Neural cell (in vitro differentiated cells): ENCODE results near the gene PGS1. TPM values are rescaled to one million over a fixed set of nuclear protein-coding genes. Genes with fewer than 3 reads are reported as not detected.

Experiments used
- H2AFZ ChIP-seq: fragments of 200-600, 300-800 bp; sonication (generic), shearing (Covaris generic); 2 replicates; pipeline ENCODE4 v1.6.0; 2014; ENCODE audit warnings: low read depth, mild to moderate bottlenecking, antibody characterized with exemption, low read length, moderate library complexity
- H3F3A ChIP-seq: fragments of 200-600 bp; shearing (Covaris generic); 2 replicates; pipeline ENCODE4 v1.6.1; 2016; ENCODE audit warnings: mild to moderate bottlenecking, moderate library complexity, mixed read lengths, antibody characterized with exemption, low read length; ENCODE audit not compliant: insufficient read depth, poor library complexity, severe bottlenecking
- H3K27ac ChIP-seq: fragments of 200-600, 300-800 bp; sonication (generic), shearing (Covaris generic); 2 replicates; pipeline ENCODE4 v1.5.1; 2014; ENCODE audit warnings: mild to moderate bottlenecking, low read length, moderate library complexity
- H3K27me3 ChIP-seq: fragments of 300-800, 200-600 bp; sonication (generic), shearing (Covaris generic); 2 replicates; pipeline ENCODE4 v1.6.0; 2014; ENCODE audit warnings: mild to moderate bottlenecking, low read depth, low read length, moderate library complexity; ENCODE audit not compliant: insufficient read depth
- H3K36me3 ChIP-seq: fragments of 300-800, 200-600 bp; sonication (generic), shearing (Covaris generic); 2 replicates; pipeline ENCODE4 v1.5.1; 2014; ENCODE audit warnings: mild to moderate bottlenecking, antibody characterized with exemption, low read length, moderate library complexity; ENCODE audit not compliant: insufficient read depth
- H3K4me2 ChIP-seq: fragments of 300-800, 200-600 bp; sonication (generic), shearing (Covaris generic); 2 replicates; pipeline ENCODE4 v1.6.0; 2014; ENCODE audit warnings: mild to moderate bottlenecking, low read length
- H3K4me3 ChIP-seq: fragments of 300-800, 200-600 bp; sonication (generic), shearing (Covaris generic); 2 replicates; pipeline ENCODE4 v1.5.1; 2014; ENCODE audit warnings: mild to moderate bottlenecking, low read length, moderate library complexity
- H3K79me2 ChIP-seq: fragments of 200-600 bp; shearing (Covaris generic); replicated peaks from 2 replicates; pipeline ENCODE4 v1.6.0; 2014; ENCODE audit warnings: mild to moderate bottlenecking, low read length, moderate library complexity; ENCODE audit not compliant: insufficient read depth
- H3K9ac ChIP-seq: fragments of 300-800, 200-600 bp; sonication (generic), shearing (Covaris generic); 2 replicates; pipeline ENCODE4 v1.6.1; 2016; ENCODE audit warnings: mild to moderate bottlenecking, low read length, mixed read lengths
- H3K9me2 ChIP-seq: fragments of 200-600 bp; shearing (Covaris generic); 2 replicates; pipeline ENCODE4 v1.6.1; 2016; ENCODE audit warnings: mild to moderate bottlenecking, low read length, mixed read lengths; ENCODE audit not compliant: insufficient read depth
- H3K9me3 ChIP-seq: fragments of 200-600, 300-800 bp; sonication (generic), shearing (Covaris generic); 2 replicates; pipeline ENCODE4 v1.6.1; 2016; ENCODE audit warnings: mild to moderate bottlenecking, mixed run types, low read length, moderate library complexity, mixed read lengths
- H4K20me1 ChIP-seq: fragments of 200-600 bp; shearing (Covaris generic); 2 replicates; pipeline ENCODE4 v1.6.1; 2016; ENCODE audit warnings: mild to moderate bottlenecking, mixed run types; ENCODE audit not compliant: insufficient read depth
- EP300 ChIP-seq: fragments of 450-650 bp; conservative IDR thresholded peaks from 2 replicates; pipeline ENCODE4 v1.6.1; 2014; ENCODE audit warnings: antibody characterized with exemption, mild to moderate bottlenecking, moderate library complexity; ENCODE audit not compliant: poor library complexity, severe bottlenecking
- EZH2 ChIP-seq: fragments of 200-600, 300-800 bp; shearing (Covaris generic), sonication (generic); IDR thresholded peaks from 2 replicates; pipeline ENCODE4 v1.6.1; 2014; ENCODE audit warnings: antibody characterized with exemption, low read length, borderline replicate concordance, mild to moderate bottlenecking; ENCODE audit not compliant: insufficient read depth, poor library complexity, severe bottlenecking
- MXI1 ChIP-seq: fragments of 450-650 bp; conservative IDR thresholded peaks from 2 replicates; pipeline ENCODE4 v1.6.1; 2014; ENCODE audit warnings: antibody characterized with exemption, mild to moderate bottlenecking; ENCODE audit not compliant: poor library complexity, severe bottlenecking
- POLR2AphosphoS5 ChIP-seq: IDR thresholded peaks from 2 replicates; pipeline ENCODE4 v1.6.1; 2012
- RAD21 ChIP-seq: fragments of 450-650 bp; conservative IDR thresholded peaks from 2 replicates; pipeline ENCODE4 v1.6.1; 2014; ENCODE audit warnings: antibody characterized with exemption, mild to moderate bottlenecking, moderate library complexity
- SMC3 ChIP-seq: fragments of 450-650 bp; conservative IDR thresholded peaks from 2 replicates; pipeline ENCODE4 v1.6.1; 2014; ENCODE audit warnings: antibody characterized with exemption, mild to moderate bottlenecking, moderate library complexity; ENCODE audit not compliant: poor library complexity
- TAF1 ChIP-seq: IDR thresholded peaks from 2 replicates; pipeline ENCODE4 v1.6.1; 2012; ENCODE audit warnings: low read depth
- polyA plus RNA-seq: library from polyadenylated mRNA; depleted of rRNA; stranded (reverse); fragments of >200 nt; gene quantifications from 2 replicates; pipeline ENCODE4 v1.2.3, GENCODE V29; 2014
- TF ChIP-seq, protein P1 (sequence below): fragments of 450-650 bp; IDR thresholded peaks from 2 replicates; pipeline ENCODE4 v1.5.1; 2014; ENCODE audit warnings: antibody characterized with exemption, mild to moderate bottlenecking, moderate library complexity; ENCODE audit not compliant: poor library complexity, severe bottlenecking
- TF ChIP-seq, protein P2 (sequence below): IDR thresholded peaks from 2 replicates; pipeline ENCODE4 v1.6.1; 2012; ENCODE audit warnings: borderline replicate concordance

The PGS1 gene
- polyA plus RNA-seq, 1 donor from 2014 or later: 65.7 TPM

DNA sequence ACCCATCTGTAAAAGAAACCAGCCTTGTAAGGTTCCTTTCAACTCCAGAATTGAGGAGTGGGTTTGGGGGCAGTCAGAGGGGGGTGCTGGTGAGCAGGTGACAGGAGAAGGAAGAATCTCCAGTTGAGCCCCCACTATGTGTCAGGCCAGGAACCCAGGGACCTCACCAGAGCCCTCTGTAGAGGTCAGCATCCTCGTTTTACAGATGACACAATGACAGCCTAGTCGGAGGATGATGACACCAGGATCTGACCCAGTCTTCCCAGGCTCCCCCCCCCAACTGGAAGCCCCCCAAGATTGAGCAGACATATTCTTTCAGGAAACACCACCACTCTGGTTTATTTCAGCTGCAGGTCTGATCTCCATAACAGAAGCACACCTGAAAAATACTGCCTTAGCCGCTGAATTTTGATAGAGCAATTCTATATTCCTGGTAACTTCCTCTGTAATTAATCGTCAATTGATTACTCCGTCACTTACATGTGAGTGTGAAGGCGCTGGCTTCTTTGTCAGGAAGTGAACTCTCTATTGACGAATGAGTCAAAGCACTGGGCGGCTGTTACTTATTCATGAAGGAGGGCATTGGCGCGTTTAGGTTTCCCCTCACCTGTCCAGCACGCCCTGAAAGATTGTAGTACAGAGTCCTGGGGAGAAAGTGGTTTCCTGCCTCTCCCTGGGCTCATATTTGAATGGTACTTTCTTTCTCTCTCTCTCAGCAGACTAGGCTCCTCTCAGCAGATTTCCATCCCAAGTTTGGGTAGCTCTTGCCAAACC lies 39.8 kb upstream of the PGS1 start:
- H3K4me3 ChIP-seq: no peak overlapping the region
- TF ChIP-seq, protein P1, sequence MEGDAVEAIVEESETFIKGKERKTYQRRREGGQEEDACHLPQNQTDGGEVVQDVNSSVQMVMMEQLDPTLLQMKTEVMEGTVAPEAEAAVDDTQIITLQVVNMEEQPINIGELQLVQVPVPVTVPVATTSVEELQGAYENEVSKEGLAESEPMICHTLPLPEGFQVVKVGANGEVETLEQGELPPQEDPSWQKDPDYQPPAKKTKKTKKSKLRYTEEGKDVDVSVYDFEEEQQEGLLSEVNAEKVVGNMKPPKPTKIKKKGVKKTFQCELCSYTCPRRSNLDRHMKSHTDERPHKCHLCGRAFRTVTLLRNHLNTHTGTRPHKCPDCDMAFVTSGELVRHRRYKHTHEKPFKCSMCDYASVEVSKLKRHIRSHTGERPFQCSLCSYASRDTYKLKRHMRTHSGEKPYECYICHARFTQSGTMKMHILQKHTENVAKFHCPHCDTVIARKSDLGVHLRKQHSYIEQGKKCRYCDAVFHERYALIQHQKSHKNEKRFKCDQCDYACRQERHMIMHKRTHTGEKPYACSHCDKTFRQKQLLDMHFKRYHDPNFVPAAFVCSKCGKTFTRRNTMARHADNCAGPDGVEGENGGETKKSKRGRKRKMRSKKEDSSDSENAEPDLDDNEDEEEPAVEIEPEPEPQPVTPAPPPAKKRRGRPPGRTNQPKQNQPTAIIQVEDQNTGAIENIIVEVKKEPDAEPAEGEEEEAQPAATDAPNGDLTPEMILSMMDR: no peak
- TF ChIP-seq POLR2AphosphoS5 (no peak), RAD21 (no peak), EP300 (no peak), EZH2 (no peak), MXI1 (no peak), SMC3 (no peak), TAF1 (no peak)
- TF ChIP-seq, protein P2, sequence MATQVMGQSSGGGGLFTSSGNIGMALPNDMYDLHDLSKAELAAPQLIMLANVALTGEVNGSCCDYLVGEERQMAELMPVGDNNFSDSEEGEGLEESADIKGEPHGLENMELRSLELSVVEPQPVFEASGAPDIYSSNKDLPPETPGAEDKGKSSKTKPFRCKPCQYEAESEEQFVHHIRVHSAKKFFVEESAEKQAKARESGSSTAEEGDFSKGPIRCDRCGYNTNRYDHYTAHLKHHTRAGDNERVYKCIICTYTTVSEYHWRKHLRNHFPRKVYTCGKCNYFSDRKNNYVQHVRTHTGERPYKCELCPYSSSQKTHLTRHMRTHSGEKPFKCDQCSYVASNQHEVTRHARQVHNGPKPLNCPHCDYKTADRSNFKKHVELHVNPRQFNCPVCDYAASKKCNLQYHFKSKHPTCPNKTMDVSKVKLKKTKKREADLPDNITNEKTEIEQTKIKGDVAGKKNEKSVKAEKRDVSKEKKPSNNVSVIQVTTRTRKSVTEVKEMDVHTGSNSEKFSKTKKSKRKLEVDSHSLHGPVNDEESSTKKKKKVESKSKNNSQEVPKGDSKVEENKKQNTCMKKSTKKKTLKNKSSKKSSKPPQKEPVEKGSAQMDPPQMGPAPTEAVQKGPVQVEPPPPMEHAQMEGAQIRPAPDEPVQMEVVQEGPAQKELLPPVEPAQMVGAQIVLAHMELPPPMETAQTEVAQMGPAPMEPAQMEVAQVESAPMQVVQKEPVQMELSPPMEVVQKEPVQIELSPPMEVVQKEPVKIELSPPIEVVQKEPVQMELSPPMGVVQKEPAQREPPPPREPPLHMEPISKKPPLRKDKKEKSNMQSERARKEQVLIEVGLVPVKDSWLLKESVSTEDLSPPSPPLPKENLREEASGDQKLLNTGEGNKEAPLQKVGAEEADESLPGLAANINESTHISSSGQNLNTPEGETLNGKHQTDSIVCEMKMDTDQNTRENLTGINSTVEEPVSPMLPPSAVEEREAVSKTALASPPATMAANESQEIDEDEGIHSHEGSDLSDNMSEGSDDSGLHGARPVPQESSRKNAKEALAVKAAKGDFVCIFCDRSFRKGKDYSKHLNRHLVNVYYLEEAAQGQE: no peak
- no peaks in the 10 kb centered on the region for H3K9me2 ChIP-seq
- no peak overlapping the region for H2AFZ ChIP-seq
- no peaks in the 10 kb centered on the region for H3K36me3 ChIP-seq
- H3K27me3 ChIP-seq: peaks cover 8% of the 10 kb centered on the region
- no peaks in the 10 kb centered on the region for H4K20me1 ChIP-seq
- H3K27ac ChIP-seq: no peak overlapping the region
- no peaks in the 10 kb centered on the region for H3K9me3 ChIP-seq
- H3K4me2 ChIP-seq: no peak overlapping the region
- H3K79me2 ChIP-seq: no peaks in the 10 kb centered on the region
- H3K9ac ChIP-seq: no peak overlapping the region
- no peaks in the 10 kb centered on the region for H3F3A ChIP-seq

DNA sequence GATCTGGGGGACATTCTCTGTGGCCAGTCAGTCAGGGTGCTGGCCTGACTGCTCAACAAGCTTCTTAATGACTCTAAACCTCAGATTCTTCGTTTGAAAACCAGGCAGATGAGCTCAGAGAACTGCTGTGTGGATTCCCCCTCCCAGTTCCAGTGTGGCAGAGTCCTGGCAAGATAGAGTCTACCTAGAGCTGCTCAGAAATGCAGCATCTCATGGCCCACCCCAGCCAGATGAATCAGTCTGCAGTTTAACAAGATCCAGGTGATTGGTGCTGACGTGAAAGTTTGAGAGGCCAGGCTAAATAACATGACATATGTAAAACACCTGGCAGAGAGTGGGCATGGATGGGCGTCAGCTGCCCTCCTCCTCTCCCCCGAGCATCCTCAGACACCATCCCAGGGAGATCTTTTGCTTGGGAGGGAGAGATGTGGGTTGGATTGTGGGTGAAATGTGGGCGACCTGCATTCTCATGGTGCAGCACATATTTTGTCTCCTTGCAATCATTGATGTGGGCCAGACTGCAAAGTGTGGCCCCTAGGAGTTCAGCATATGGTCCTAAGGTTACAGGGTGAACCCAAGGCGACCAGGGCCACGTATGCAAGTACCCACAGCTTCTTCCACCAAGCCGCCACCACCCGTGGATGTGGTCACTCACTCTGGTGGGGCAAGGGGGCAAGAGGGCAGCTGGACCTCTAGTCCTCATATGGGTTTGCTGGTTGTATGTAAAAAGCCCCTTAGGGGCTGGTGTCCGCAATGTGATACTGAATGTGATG lies 38.1 kb upstream of the PGS1 start:
- Histone ChIP-seq H4K20me1 (no peaks in the 10 kb centered on the region), H3K9ac (no peak overlapping the region), H3K36me3 (no peaks in the 10 kb centered on the region), H3K4me2 (no peak overlapping the region), H3K9me3 (no peaks in the 10 kb centered on the region), H3K9me2 (no peaks in the 10 kb centered on the region), H3K79me2 (no peaks in the 10 kb centered on the region), H3K4me3 (no peak overlapping the region), H3K27me3 (peaks cover 8% of the 10 kb centered on the region), H3F3A (no peaks in the 10 kb centered on the region), H2AFZ (no peak overlapping the region), H3K27ac (no peak overlapping the region)
- TF ChIP-seq, protein P1: no peak
- TF ChIP-seq, protein P2: no peak
- TF ChIP-seq TAF1 (no peak), SMC3 (no peak), EZH2 (no peak), RAD21 (no peak), EP300 (no peak), POLR2AphosphoS5 (no peak), MXI1 (no peak)
